ENCODE data around the gene WNT9B. TPM values are rescaled to one million over a fixed set of nuclear protein-coding genes. Genes with fewer than 3 reads are reported as not detected.

Gene WNT9B
- total and polyA plus RNA-seq, 4 donors = 0.08 to 0.14 (median 0.10) TPM; not detected in 1

DNA sequence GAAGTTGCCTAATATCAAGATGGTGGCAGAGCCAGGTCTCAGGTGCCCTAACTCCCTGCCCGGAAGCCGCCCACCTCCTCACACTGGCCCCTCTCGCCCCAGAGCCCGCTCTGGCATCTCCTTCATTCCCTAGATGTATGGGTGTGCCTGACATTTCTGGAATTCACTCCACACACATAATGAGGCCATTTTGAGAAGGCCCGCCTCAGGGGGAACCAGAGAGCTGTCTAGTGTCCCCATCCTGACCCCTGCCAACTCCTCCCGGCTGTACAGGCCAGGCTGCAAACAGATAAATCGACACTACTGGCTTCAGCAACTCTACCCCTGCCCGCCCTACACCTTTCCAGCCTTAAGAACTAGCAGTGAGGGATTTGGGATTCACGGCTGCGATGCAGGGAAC lies 40.5 kb upstream of the WNT9B start:
- H3K4me1 ChIP-seq (ENCODE audit: control insufficient read depth in 4 of 4, insufficient read depth in 4 of 4, low read length in 3 of 4) = no peaks in the 10 kb centered on the region
- H3K27me3 ChIP-seq (ENCODE audit: control insufficient read depth in 4 of 4, insufficient read depth in 4 of 4, low read length in 3 of 4) = no peaks in the 10 kb centered on the region
- H3K36me3 ChIP-seq (ENCODE audit: control insufficient read depth in 4 of 4, insufficient read depth in 3 of 4, low read depth in 1 of 4, low read length in 3 of 4) = no peaks in the 10 kb centered on the region
- no peak overlapping the region for H3K9ac ChIP-seq (ENCODE audit: low read depth in 1 of 2, low read length in 2 of 2)
- H3K9me3 ChIP-seq (ENCODE audit: control insufficient read depth in 4 of 4, low read length in 3 of 4) = no peaks in the 10 kb centered on the region
- 90% methylated on average over 10 of the region's 10 CpGs for WGBS
- no peak overlapping the region for H3K4me3 ChIP-seq (ENCODE audit: low read depth in 1 of 3, low read length in 3 of 3)
- H3K27ac ChIP-seq (ENCODE audit: low read depth in 1 of 2, low read length in 2 of 2) = no peak overlapping the region
- TF ChIP-seq FOXA1 (IDR thresholded peaks at IDR 0.05) (no peak), NR2F2 (IDR thresholded peaks at IDR 0.05) (no peak), JUND (IDR thresholded peaks at IDR 0.05) (no peak), RXRA (IDR thresholded peaks at IDR 0.05) (no peak), TAF1 (conservative IDR thresholded peaks at IDR 0.05) (no peak), GABPA (IDR thresholded peaks at IDR 0.05 in 1 of 2, conservative IDR thresholded peaks at IDR 0.05 in 1 of 2) (no peak)
- TF ChIP-seq, protein P1, sequence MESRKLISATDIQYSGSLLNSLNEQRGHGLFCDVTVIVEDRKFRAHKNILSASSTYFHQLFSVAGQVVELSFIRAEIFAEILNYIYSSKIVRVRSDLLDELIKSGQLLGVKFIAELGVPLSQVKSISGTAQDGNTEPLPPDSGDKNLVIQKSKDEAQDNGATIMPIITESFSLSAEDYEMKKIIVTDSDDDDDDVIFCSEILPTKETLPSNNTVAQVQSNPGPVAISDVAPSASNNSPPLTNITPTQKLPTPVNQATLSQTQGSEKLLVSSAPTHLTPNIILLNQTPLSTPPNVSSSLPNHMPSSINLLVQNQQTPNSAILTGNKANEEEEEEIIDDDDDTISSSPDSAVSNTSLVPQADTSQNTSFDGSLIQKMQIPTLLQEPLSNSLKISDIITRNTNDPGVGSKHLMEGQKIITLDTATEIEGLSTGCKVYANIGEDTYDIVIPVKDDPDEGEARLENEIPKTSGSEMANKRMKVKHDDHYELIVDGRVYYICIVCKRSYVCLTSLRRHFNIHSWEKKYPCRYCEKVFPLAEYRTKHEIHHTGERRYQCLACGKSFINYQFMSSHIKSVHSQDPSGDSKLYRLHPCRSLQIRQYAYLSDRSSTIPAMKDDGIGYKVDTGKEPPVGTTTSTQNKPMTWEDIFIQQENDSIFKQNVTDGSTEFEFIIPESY (IDR thresholded peaks at IDR 0.05) = no peak
- TF ChIP-seq, protein P2, sequence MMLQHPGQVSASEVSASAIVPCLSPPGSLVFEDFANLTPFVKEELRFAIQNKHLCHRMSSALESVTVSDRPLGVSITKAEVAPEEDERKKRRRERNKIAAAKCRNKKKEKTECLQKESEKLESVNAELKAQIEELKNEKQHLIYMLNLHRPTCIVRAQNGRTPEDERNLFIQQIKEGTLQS (IDR thresholded peaks at IDR 0.05) = no peak
- DNase-seq (ENCODE audit: low spot score) = no peak

DNA sequence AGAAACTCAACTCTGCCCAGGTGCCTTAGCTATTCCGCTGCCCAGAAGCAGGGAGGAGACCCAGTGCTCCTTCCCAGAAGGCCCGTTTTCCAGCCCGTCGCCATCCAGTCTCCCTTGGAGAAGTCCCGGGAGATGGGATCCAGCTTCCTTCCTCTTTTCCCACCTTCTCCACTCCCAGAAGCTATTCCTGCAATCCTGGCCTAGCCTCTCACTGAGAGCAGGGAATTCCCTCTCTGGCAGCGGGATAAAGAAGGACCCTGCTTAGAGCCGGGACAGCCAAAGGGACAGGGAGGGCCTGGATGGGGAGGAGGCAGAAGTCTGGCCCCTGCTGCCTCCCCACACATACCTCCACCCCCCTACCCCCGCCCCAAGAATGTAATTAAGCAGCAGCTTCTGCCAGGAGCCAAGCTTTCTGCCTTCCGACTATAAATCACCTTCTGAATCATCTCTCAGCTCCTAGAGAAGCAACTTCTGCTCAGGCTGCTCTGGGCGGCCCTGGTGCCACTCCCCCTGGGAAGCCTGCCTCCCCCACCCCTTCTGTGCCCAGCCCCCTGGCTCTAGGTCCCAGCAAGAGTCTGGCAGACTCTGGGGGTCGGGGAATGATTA lies 39.3 kb upstream of the WNT9B start:
- Histone ChIP-seq H3K36me3 (ENCODE audit: control insufficient read depth in 4 of 4, insufficient read depth in 3 of 4, low read depth in 1 of 4, low read length in 3 of 4) (no peaks in the 10 kb centered on the region), H3K4me1 (ENCODE audit: control insufficient read depth in 4 of 4, insufficient read depth in 4 of 4, low read length in 3 of 4) (no peaks in the 10 kb centered on the region), H3K4me3 (ENCODE audit: low read depth in 1 of 3, low read length in 3 of 3) (no peak overlapping the region), H3K9me3 (ENCODE audit: control insufficient read depth in 4 of 4, low read length in 3 of 4) (no peaks in the 10 kb centered on the region), H3K27ac (ENCODE audit: low read depth in 1 of 2, low read length in 2 of 2) (no peak overlapping the region), H3K9ac (ENCODE audit: low read depth in 1 of 2, low read length in 2 of 2) (no peak overlapping the region), H3K27me3 (ENCODE audit: control insufficient read depth in 4 of 4, insufficient read depth in 4 of 4, low read length in 3 of 4) (no peaks in the 10 kb centered on the region)
- no peak for DNase-seq (ENCODE audit: low spot score)
- TF ChIP-seq FOXA1 (IDR thresholded peaks at IDR 0.05) = no peak
- TF ChIP-seq HNF4G (IDR thresholded peaks at IDR 0.05) = no peak
- no peak for TF ChIP-seq HNF4A (conservative IDR thresholded peaks at IDR 0.05)
- no peak for TF ChIP-seq TAF1 (conservative IDR thresholded peaks at IDR 0.05)
- TF ChIP-seq, protein P3, sequence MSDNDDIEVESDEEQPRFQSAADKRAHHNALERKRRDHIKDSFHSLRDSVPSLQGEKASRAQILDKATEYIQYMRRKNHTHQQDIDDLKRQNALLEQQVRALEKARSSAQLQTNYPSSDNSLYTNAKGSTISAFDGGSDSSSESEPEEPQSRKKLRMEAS (IDR thresholded peaks at IDR 0.05) = no peak
- no peak for TF ChIP-seq YY1 (IDR thresholded peaks at IDR 0.05)
- TF ChIP-seq, protein P4, sequence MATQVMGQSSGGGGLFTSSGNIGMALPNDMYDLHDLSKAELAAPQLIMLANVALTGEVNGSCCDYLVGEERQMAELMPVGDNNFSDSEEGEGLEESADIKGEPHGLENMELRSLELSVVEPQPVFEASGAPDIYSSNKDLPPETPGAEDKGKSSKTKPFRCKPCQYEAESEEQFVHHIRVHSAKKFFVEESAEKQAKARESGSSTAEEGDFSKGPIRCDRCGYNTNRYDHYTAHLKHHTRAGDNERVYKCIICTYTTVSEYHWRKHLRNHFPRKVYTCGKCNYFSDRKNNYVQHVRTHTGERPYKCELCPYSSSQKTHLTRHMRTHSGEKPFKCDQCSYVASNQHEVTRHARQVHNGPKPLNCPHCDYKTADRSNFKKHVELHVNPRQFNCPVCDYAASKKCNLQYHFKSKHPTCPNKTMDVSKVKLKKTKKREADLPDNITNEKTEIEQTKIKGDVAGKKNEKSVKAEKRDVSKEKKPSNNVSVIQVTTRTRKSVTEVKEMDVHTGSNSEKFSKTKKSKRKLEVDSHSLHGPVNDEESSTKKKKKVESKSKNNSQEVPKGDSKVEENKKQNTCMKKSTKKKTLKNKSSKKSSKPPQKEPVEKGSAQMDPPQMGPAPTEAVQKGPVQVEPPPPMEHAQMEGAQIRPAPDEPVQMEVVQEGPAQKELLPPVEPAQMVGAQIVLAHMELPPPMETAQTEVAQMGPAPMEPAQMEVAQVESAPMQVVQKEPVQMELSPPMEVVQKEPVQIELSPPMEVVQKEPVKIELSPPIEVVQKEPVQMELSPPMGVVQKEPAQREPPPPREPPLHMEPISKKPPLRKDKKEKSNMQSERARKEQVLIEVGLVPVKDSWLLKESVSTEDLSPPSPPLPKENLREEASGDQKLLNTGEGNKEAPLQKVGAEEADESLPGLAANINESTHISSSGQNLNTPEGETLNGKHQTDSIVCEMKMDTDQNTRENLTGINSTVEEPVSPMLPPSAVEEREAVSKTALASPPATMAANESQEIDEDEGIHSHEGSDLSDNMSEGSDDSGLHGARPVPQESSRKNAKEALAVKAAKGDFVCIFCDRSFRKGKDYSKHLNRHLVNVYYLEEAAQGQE (IDR thresholded peaks at IDR 0.05) = no peak
- TF ChIP-seq, protein P1 (IDR thresholded peaks at IDR 0.05) = no peak
- no peak for TF ChIP-seq NR2F2 (IDR thresholded peaks at IDR 0.05)
- no peak for TF ChIP-seq FOXA2 (IDR thresholded peaks at IDR 0.05)
- no peak for TF ChIP-seq JUND (IDR thresholded peaks at IDR 0.05)
- no peak for TF ChIP-seq RXRA (IDR thresholded peaks at IDR 0.05)
- 73% methylated on average over 11 of the region's 11 CpGs for WGBS

Measured in liver (tissue), 9 donors.